ENCODE results near the gene DIPK2A. TPM values are rescaled to one million over a fixed set of nuclear protein-coding genes. Genes with fewer than 3 reads are reported as not detected.

The DIPK2A gene
- polyA plus RNA-seq, 1 of the 3 experiments (the other 2 are of a cell fraction), result 0.03 TPM

GRCh38 chr3:143979813-143980212, 8.2 kb downstream of the DIPK2A start:
- H3K9me3 ChIP-seq, result no peaks in the 10 kb centered on the region
- ChIA-PET CTCF (interaction anchor here (1.1 kb wide), 1 partner anchor 203 kb away, joined by 3 read pairs; no protein-coding TSS in a partner anchor), POLR2A (no interaction called here)
- no peaks in the 10 kb centered on the region; a peak in 1 of 4 replicates for H3K4me1 ChIP-seq (ENCODE audit: control insufficient read depth in 1 of 2, insufficient read depth in 2 of 2, low read depth in 1 of 2, low read length in 1 of 2)
- TF ChIP-seq REST (IDR thresholded peaks at IDR 0.05; ENCODE audit: low read depth, low read length) (no peak), YY1 (IDR thresholded peaks at IDR 0.05; ENCODE audit: low read depth) (no peak)
- no peaks in the 10 kb centered on the region for H3K27me3 ChIP-seq (ENCODE audit: insufficient read depth)
- no peaks in the 10 kb centered on the region for H4K20me1 ChIP-seq (ENCODE audit: insufficient read depth)
- H3K9ac ChIP-seq, result no peak overlapping the region
- H2AFZ ChIP-seq (ENCODE audit: low read depth), result no peak overlapping the region
- no peaks in the 10 kb centered on the region for H3K79me2 ChIP-seq (ENCODE audit: insufficient read depth)
- no peaks in the 10 kb centered on the region for H3K9me2 ChIP-seq
- no peak overlapping the region for H3K4me2 ChIP-seq
- H3K4me3 ChIP-seq (ENCODE audit: low read depth in 2 of 2, low read length in 1 of 2), result no peak overlapping the region
- no peaks in the 10 kb centered on the region for H3F3A ChIP-seq (replicated peaks; ENCODE audit: insufficient read depth)
- no peak overlapping the region for H3K27ac ChIP-seq (ENCODE audit: low read depth in 2 of 2, low read length in 1 of 2)
- 10% methylated on average over 2 of the region's 2 CpGs for WGBS (ENCODE audit: low lambda C conversion rate)
- H3K36me3 ChIP-seq (replicated peaks in 1 of 2; ENCODE audit: control insufficient read depth in 1 of 2, insufficient read depth in 2 of 2, low read length in 1 of 2), result no peaks in the 10 kb centered on the region
- DNase-seq, result no peak

- Histone ChIP-seq H3K9me2 (no peaks in the 10 kb centered on the region), H3K4me1 (ENCODE audit: control insufficient read depth in 1 of 2, insufficient read depth in 2 of 2, low read depth in 1 of 2, low read length in 1 of 2) (no peaks in the 10 kb centered on the region), H4K20me1 (ENCODE audit: insufficient read depth) (no peaks in the 10 kb centered on the region), H3F3A (replicated peaks; ENCODE audit: insufficient read depth) (no peaks in the 10 kb centered on the region), H3K4me2 (no peak overlapping the region), H3K27ac (ENCODE audit: low read depth in 2 of 2, low read length in 1 of 2) (no peak overlapping the region), H3K9me3 (no peaks in the 10 kb centered on the region), H3K36me3 (replicated peaks in 1 of 2; ENCODE audit: control insufficient read depth in 1 of 2, insufficient read depth in 2 of 2, low read length in 1 of 2) (no peaks in the 10 kb centered on the region), H2AFZ (ENCODE audit: low read depth) (no peak overlapping the region), H3K9ac (no peak overlapping the region), H3K27me3 (ENCODE audit: insufficient read depth) (no peaks in the 10 kb centered on the region; the same call in 1 of the 2 replicates), H3K79me2 (ENCODE audit: insufficient read depth) (no peaks in the 10 kb centered on the region), H3K4me3 (ENCODE audit: low read depth in 2 of 2, low read length in 1 of 2) (no peak overlapping the region)
- TF ChIP-seq TAF1 (IDR thresholded peaks at IDR 0.05; ENCODE audit: borderline replicate concordance, low read depth, low read length), result no peak
- TF ChIP-seq MXI1 (IDR thresholded peaks at IDR 0.05; ENCODE audit: low read depth, low read length), result no peak
- no peak for TF ChIP-seq FOXM1 (IDR thresholded peaks at IDR 0.05; ENCODE audit: low read depth)
- no peak for TF ChIP-seq TEAD4 (IDR thresholded peaks at IDR 0.05; ENCODE audit: borderline replicate concordance, insufficient read depth)
- TF ChIP-seq ZBTB33 (IDR thresholded peaks at IDR 0.05; ENCODE audit: borderline replicate concordance, low read depth), result no peak
- TF ChIP-seq RXRA (IDR thresholded peaks at IDR 0.05; ENCODE audit: borderline replicate concordance, low read depth), result no peak
- no peak for TF ChIP-seq CHD2 (IDR thresholded peaks at IDR 0.05; ENCODE audit: low read length, partially characterized antibody)
- no peak for TF ChIP-seq PBX3 (IDR thresholded peaks at IDR 0.05)
- TF ChIP-seq FOXJ3 (CRISPR knock-in tag; IDR thresholded peaks at IDR 0.05), result no peak
- TF ChIP-seq RCOR1 (IDR thresholded peaks at IDR 0.05; ENCODE audit: low read length), result no peak
- TF ChIP-seq USF1 (IDR thresholded peaks at IDR 0.05; ENCODE audit: borderline replicate concordance, low read depth), result no peak
- DNase-seq, result no peak
- ChIA-PET CTCF (interaction anchor here (1.1 kb wide), 1 partner anchor 13 kb away, joined by 4 read pairs; no protein-coding TSS in a partner anchor), POLR2A (no interaction called here)
- WGBS (ENCODE audit: low lambda C conversion rate), result 18% methylated on average over 3 of the region's 3 CpGs
These were observed 16.7 kb downstream of the DIPK2A start for GRCh38 chr3:143988306-143988705.
